HS-27A (cell line): ENCODE data around the gene MUCL3.
"Not testable (repeated sequence)": the region's sequence is repeated elsewhere in the genome, so short reads cannot be mapped to it uniquely, and the experiment has no call there.

Experiments
- DNase-seq: peaks from one replicate; pipeline ENCODE4 v3.0.0-alpha.2; 2012; ENCODE audit warnings: low read depth, missing footprints

Gene MUCL3

GRCh38 chr6:30910473-30910872 lies 30.3 kb upstream of the MUCL3 start:
- not testable (repeated sequence) for DNase-seq

- no peak for DNase-seq
These were observed 27.8 kb upstream of the MUCL3 start for GRCh38 chr6:30912746-30913520.

GRCh38 chr6:30913721-30914075 lies 27.1 kb upstream of the MUCL3 start:
- DNase-seq: no peak

- peak; percentile 41 for DNase-seq
These were observed 26.5 kb upstream of the MUCL3 start, which contains the start of gene VARS2 for GRCh38 chr6:30914076-30914853. TSS of gene VARS2 (plus strand) at chr6:30914238. CDS start at chr6:30914837, 599 bp downstream.

GRCh38 chr6:30914854-30915590 lies 25.8 kb upstream of the MUCL3 start:
- no peak for DNase-seq

GRCh38 chr6:30915591-30915946 lies 25.2 kb upstream of the MUCL3 start:
- peak; percentile 26 for DNase-seq

- DNase-seq: no peak
These were observed 23.7 kb upstream of the MUCL3 start for GRCh38 chr6:30917041-30917440.

- no peak for DNase-seq
These were observed 23.3 kb upstream of the MUCL3 start for GRCh38 chr6:30917487-30917886.

- no peak for DNase-seq
These were observed 22.1 kb upstream of the MUCL3 start for GRCh38 chr6:30918670-30919069.

- no peak for DNase-seq
These were observed 18.3 kb upstream of the MUCL3 start for GRCh38 chr6:30922447-30922852.

GRCh38 chr6:30924040-30924627 lies 16.6 kb upstream of the MUCL3 start:
- DNase-seq: not testable (repeated sequence)

- DNase-seq: no peak
These were observed 14.1 kb upstream of the MUCL3 start for GRCh38 chr6:30926644-30927043.

GRCh38 chr6:30927080-30927479 lies 13.7 kb upstream of the MUCL3 start:
- not testable (repeated sequence) for DNase-seq

GRCh38 chr6:30928677-30929076 lies 12.1 kb upstream of the MUCL3 start:
- DNase-seq: no peak

GRCh38 chr6:30930506-30930905 lies 10.3 kb upstream of the MUCL3 start:
- DNase-seq: no peak

GRCh38 chr6:30931272-30931671 lies 9.5 kb upstream of the MUCL3 start:
- no peak for DNase-seq

- DNase-seq: no peak
These were observed 8.7 kb upstream of the MUCL3 start, which contains the start of gene SFTA2 for GRCh38 chr6:30931969-30932645. TSS of gene SFTA2 (minus strand) at chr6:30932170. CDS start at chr6:30932096, 74 bp downstream.

- no peak for DNase-seq
These were observed 8.0 kb upstream of the MUCL3 start for GRCh38 chr6:30932665-30933365.

GRCh38 chr6:30935018-30935417 lies 5.8 kb upstream of the MUCL3 start:
- DNase-seq: no peak

GRCh38 chr6:30937265-30937664 lies 3.5 kb upstream of the MUCL3 start:
- DNase-seq: no peak

GRCh38 chr6:30938730-30939129 lies 2.0 kb upstream of the MUCL3 start:
- DNase-seq: no peak
